SK-N-SH (cell line): Measurements from ENCODE around the gene PGAP2. TPM values are rescaled to one million over a fixed set of nuclear protein-coding genes. Genes with fewer than 3 reads are reported as not detected.

Experiments
- CTCF ChIA-PET: fragments of 300-600, 350-600 bp; formaldehyde crosslinking; extraction: SDS; loops from one replicate; lab custom pipeline; 2021; lab: Yijun Ruan, JAX
- POLR2A ChIA-PET: fragments of 350-600 bp; sonication (Branson Sonifier 250); formaldehyde crosslinking; extraction: SDS; loops from one replicate; lab custom pipeline; 2020; ENCODE audit warnings: antibody characterized with exemption, inconsistent platforms; lab: Yijun Ruan, JAX
- DNase-seq: peaks from one replicate; pipeline ENCODE4 v3.0.0; 2012
- H2AFZ ChIP-seq: fragments of 200-600 bp; sonication (generic); 2 replicates; pipeline ENCODE4 v1.8.1; 2016; ENCODE audit warnings: antibody characterized with exemption, mild to moderate bottlenecking, low read depth
- H3F3A ChIP-seq: fragments of 200-600 bp; sonication (generic); replicated peaks from 2 replicates; pipeline ENCODE3; 2016; ENCODE audit warnings: antibody characterized with exemption, mild to moderate bottlenecking; ENCODE audit not compliant: insufficient read depth
- H3K27ac ChIP-seq, 2 experiments: fragments of 200-500 bp in 1 of 2; fragments of 200-600 bp in 1 of 2; sonication (Bioruptor generic) in 1 of 2; sonication (generic), shearing (Covaris generic) in 1 of 2; 2 replicates each; pipeline versions ENCODE4 v1.5.1 to v1.6.1; 2014 to 2016; ENCODE audit warnings: low read depth in 2 of 2, inconsistent platforms in 1 of 2, low read length in 1 of 2, mild to moderate bottlenecking in 1 of 2, mixed read lengths in 1 of 2
- H3K27me3 ChIP-seq: fragments of 200-600 bp; sonication (generic), shearing (Covaris generic); 2 replicates; pipeline ENCODE4 v1.6.1; 2016; ENCODE audit warnings: mixed run types; ENCODE audit not compliant: insufficient read depth
- H3K36me3 ChIP-seq, 2 experiments: fragments of 200-500 bp in 1 of 2; fragments of 200-600 bp in 1 of 2; sonication (Bioruptor generic) in 1 of 2; sonication (generic) in 1 of 2; replicated peaks in 1 of 2; 2 replicates each; pipeline versions ENCODE3 to v1.5.1; 2014 to 2016; ENCODE audit warnings: low read length in 1 of 2, mild to moderate bottlenecking in 1 of 2; ENCODE audit not compliant: insufficient read depth in 2 of 2, control insufficient read depth in 1 of 2
- H3K4me1 ChIP-seq, 2 experiments: fragments of 200-500 bp in 1 of 2; fragments of 200-600 bp in 1 of 2; sonication (Bioruptor generic) in 1 of 2; sonication (generic), shearing (Covaris generic) in 1 of 2; 2 replicates each; pipeline versions ENCODE4 v1.5.1 to v1.6.1; 2014 to 2016; ENCODE audit warnings: low read depth in 1 of 2, low read length in 1 of 2, mixed run types in 1 of 2; ENCODE audit not compliant: insufficient read depth in 2 of 2, control insufficient read depth in 1 of 2
- H3K4me2 ChIP-seq: fragments of 200-600 bp; sonication (generic), shearing (Covaris generic); 2 replicates; pipeline ENCODE4 v1.6.1; 2017; ENCODE audit warnings: mixed run types
- H3K4me3 ChIP-seq, 2 experiments: fragments of 200-500 bp in 1 of 2; fragments of 200-600 bp in 1 of 2; sonication (Bioruptor generic) in 1 of 2; sonication (generic), shearing (Covaris generic) in 1 of 2; 2 replicates each; pipeline versions ENCODE4 v1.5.1 to v1.8.1; 2014 to 2016; ENCODE audit warnings: low read depth in 2 of 2, inconsistent platforms in 1 of 2, low read length in 1 of 2, mild to moderate bottlenecking in 1 of 2, mixed read lengths in 1 of 2, moderate library complexity in 1 of 2
- H3K79me2 ChIP-seq: fragments of 200-600 bp; sonication (generic); 2 replicates; pipeline ENCODE4 v1.8.1; 2017; ENCODE audit warnings: mild to moderate bottlenecking; ENCODE audit not compliant: insufficient read depth
- H3K9ac ChIP-seq: fragments of 200-600 bp; sonication (generic); 2 replicates; pipeline ENCODE4 v1.6.1; 2017; ENCODE audit warnings: mixed run types
- H3K9me2 ChIP-seq: fragments of 200-600 bp; sonication (generic); 2 replicates; pipeline ENCODE4 v1.6.1; 2017; ENCODE audit warnings: mixed run types
- H3K9me3 ChIP-seq: fragments of 200-600 bp; sonication (generic); 2 replicates; pipeline ENCODE4 v1.6.1; 2017; ENCODE audit warnings: mixed run types, mild to moderate bottlenecking, moderate library complexity
- H4K20me1 ChIP-seq: fragments of 200-600 bp; sonication (generic); 2 replicates; pipeline ENCODE4 v1.6.1; 2017; ENCODE audit warnings: mild to moderate bottlenecking, mixed run types; ENCODE audit not compliant: insufficient read depth
- CTCF ChIP-seq: fragments of 200-600 bp; sonication (generic); IDR thresholded peaks from 2 replicates; pipeline ENCODE4 v1.6.1; 2017; ENCODE audit warnings: antibody characterized with exemption, mild to moderate bottlenecking, moderate library complexity
- ELF1 ChIP-seq: IDR thresholded peaks from 2 replicates; pipeline ENCODE4 v1.4.0; 2012
- FOXJ3 ChIP-seq: sonication (generic); formaldehyde crosslinking; IDR thresholded peaks from 2 replicates; pipeline ENCODE4 v1.5.1; 2020; ENCODE audit warnings: mild to moderate bottlenecking, missing genetic modification reagents
- JUND ChIP-seq: IDR thresholded peaks from 2 replicates; pipeline ENCODE4 v1.4.0; 2012
- MAX ChIP-seq: IDR thresholded peaks from 2 replicates; pipeline ENCODE4 v1.4.0; 2012; ENCODE audit warnings: low read depth
- MEF2A ChIP-seq: IDR thresholded peaks from 2 replicates; pipeline ENCODE4 v1.4.0; 2012; ENCODE audit warnings: low read depth, borderline replicate concordance
- MXI1 ChIP-seq: IDR thresholded peaks from 2 replicates; pipeline ENCODE4 v1.6.1; 2012; ENCODE audit warnings: mild to moderate bottlenecking, low read depth, low read length, improper control_type of control experiment
- NRF1 ChIP-seq: IDR thresholded peaks from 2 replicates; pipeline ENCODE4 v1.6.1; 2012; ENCODE audit warnings: low read depth, mild to moderate bottlenecking, low read length
- POLR2AphosphoS5 ChIP-seq: IDR thresholded peaks from 2 replicates; pipeline ENCODE4 v1.6.1; 2012; ENCODE audit warnings: low read depth, low read length
- RAD21 ChIP-seq: IDR thresholded peaks from 2 replicates; pipeline ENCODE4 v1.6.1; 2012; ENCODE audit warnings: mild to moderate bottlenecking, low read length
- RCOR1 ChIP-seq: fragments of 150-350 bp; IDR thresholded peaks from 2 replicates; pipeline ENCODE4 v1.6.1; 2017; ENCODE audit warnings: antibody characterized with exemption, low read length
- RFX5 ChIP-seq: IDR thresholded peaks from 2 replicates; pipeline ENCODE4 v1.6.1; 2012; ENCODE audit warnings: mild to moderate bottlenecking, improper control_type of control experiment, low read length
- SIN3A ChIP-seq: IDR thresholded peaks from 2 replicates; pipeline ENCODE4 v1.6.1; 2012; ENCODE audit warnings: low read depth, mild to moderate bottlenecking, low read length, moderate library complexity, borderline replicate concordance
- SMC3 ChIP-seq: IDR thresholded peaks from 2 replicates; pipeline ENCODE4 v1.6.1; 2012; ENCODE audit warnings: low read depth, low read length, improper control_type of control experiment
- TAF1 ChIP-seq: IDR thresholded peaks from 2 replicates; pipeline ENCODE4 v1.6.1; 2012; ENCODE audit warnings: low read depth, mild to moderate bottlenecking, low read length, moderate library complexity, borderline replicate concordance
- TEAD4 ChIP-seq: IDR thresholded peaks from 2 replicates; pipeline ENCODE4 v1.4.0; 2012; ENCODE audit warnings: mild to moderate bottlenecking, borderline replicate concordance; ENCODE audit not compliant: insufficient read depth
- USF2 ChIP-seq: fragments of 150-350 bp; IDR thresholded peaks from 2 replicates; pipeline ENCODE4 v1.6.1; 2017; ENCODE audit warnings: antibody characterized with exemption, low read length, low read depth, borderline replicate concordance
- YY1 ChIP-seq: IDR thresholded peaks from 2 replicates; pipeline ENCODE4 v1.4.0; 2012; ENCODE audit warnings: low read depth, mild to moderate bottlenecking
- WGBS: methylation state at CpG from one replicate; pipeline ENCODE4 v1.1.6; 2017; ENCODE audit warnings: low lambda C conversion rate; 5-methylcytosine and 5-hydroxymethylcytosine counted together
- polyA plus RNA-seq, 3 experiments: library from polyadenylated mRNA; depleted of rRNA; stranded (reverse); fragments of >200 nt; gene quantifications; 2 replicates each; pipeline ENCODE4 v1.2.3, GENCODE V29; 2012

Gene PGAP2
- polyA plus RNA-seq, 1 of the 3 experiments (the other 2 are of a cell fraction) = 41.3 TPM

GRCh38 chr11:3845670-3846069 lies 37.3 kb downstream of the PGAP2 start:
- TF ChIP-seq RFX5 (no peak), ELF1 (no peak), YY1 (no peak), NRF1 (no peak), FOXJ3 (no peak), MXI1 (no peak), RAD21 (no peak), MAX (no peak), TEAD4 (no peak), SMC3 (no peak)
- no peak for DNase-seq
- H3K9me2 ChIP-seq = no peaks in the 10 kb centered on the region
- no peak overlapping the region for H3K9ac ChIP-seq
- ChIA-PET POLR2A (no interaction called here), CTCF (interaction anchor here (0.9 to 18.6 kb wide), 3 partner anchors 6 to 224 kb away, joined by 3 to 636 read pairs (median 134); partner anchors contain the start of gene STIM1)
- no peaks in the 10 kb centered on the region for H3K36me3 ChIP-seq
- no peak overlapping the region for H3K4me3 ChIP-seq
- H3K79me2 ChIP-seq = peaks cover 7% of the 10 kb centered on the region
- H3K4me2 ChIP-seq = no peak overlapping the region
- H4K20me1 ChIP-seq = no peaks in the 10 kb centered on the region
- no peak overlapping the region for H2AFZ ChIP-seq
- H3F3A ChIP-seq = peaks cover 4% of the 10 kb centered on the region
- WGBS = 79% methylated on average over 3 of the region's 3 CpGs
- no peak overlapping the region for H3K27ac ChIP-seq
- H3K4me1 ChIP-seq = no peaks in the 10 kb centered on the region
- no peaks in the 10 kb centered on the region for H3K9me3 ChIP-seq
- H3K27me3 ChIP-seq = no peaks in the 10 kb centered on the region

DNA sequence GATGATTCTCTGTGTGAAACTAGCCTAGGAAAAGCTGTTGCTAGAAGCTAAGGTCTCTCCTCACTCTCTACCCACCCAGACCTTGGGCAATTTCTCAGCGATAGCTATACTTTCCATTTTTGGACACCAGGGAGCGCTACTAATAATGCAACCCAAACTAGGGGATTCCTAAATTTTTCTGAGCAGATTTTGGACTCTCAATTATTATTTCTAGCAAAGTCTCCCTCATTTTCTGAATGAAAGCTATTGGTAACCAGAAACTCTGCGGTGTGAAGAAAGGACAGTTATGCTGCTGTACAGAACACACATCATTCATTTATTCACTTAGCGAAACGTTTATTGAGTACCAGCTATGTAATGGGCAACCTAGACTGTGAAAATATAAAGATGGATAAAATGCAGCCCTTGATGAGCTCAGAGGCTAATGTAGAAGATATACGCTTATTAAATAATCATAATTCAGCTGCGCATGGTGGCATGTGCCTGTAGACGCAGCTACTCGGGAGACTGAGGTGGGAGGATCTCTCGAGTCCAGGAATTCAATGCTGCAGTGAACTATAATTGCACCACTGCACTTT lies 41.0 kb downstream of the PGAP2 start:
- 62% methylated on average over 10 of the region's 10 CpGs for WGBS
- DNase-seq = peak; percentile 53
- H4K20me1 ChIP-seq = no peaks in the 10 kb centered on the region
- no peaks in the 10 kb centered on the region for H3K9me3 ChIP-seq
- H3K79me2 ChIP-seq = no peaks in the 10 kb centered on the region
- no peaks in the 10 kb centered on the region for H3K27me3 ChIP-seq
- peak overlapping the region in 1 of 2 experiments; percentile 23; a peak in 1 of 4 replicates for H3K4me3 ChIP-seq
- peaks cover under 1 to 3% of the 10 kb centered on the region in 2 experiments; a peak in 2 of 4 replicates for H3K4me1 ChIP-seq
- H3F3A ChIP-seq = no peaks in the 10 kb centered on the region
- TF ChIP-seq SMC3 (peak; percentile 74), RCOR1 (no peak), CTCF (peak; percentile 80), SIN3A (no peak), TAF1 (no peak), MEF2A (no peak), RAD21 (peak; percentile 69), YY1 (no peak), USF2 (no peak), NRF1 (no peak), POLR2AphosphoS5 (no peak), JUND (no peak)
- no peak overlapping the region for H3K27ac ChIP-seq
- H3K4me2 ChIP-seq = no peak overlapping the region
- ChIA-PET POLR2A (interaction anchor here (1.0 kb wide), 1 partner anchor 246 kb away, joined by 3 read pairs; no protein-coding TSS in a partner anchor), CTCF (interaction anchor here (0.6 to 18.6 kb wide), 43 partner anchors 9 to 262 kb away, joined by 3 to 636 read pairs (median 4); partner anchors contain the start of genes PGAP2, RHOG and RRM1)
- no peaks in the 10 kb centered on the region for H3K36me3 ChIP-seq
- H3K9me2 ChIP-seq = no peaks in the 10 kb centered on the region
- no peak overlapping the region for H2AFZ ChIP-seq
- no peak overlapping the region for H3K9ac ChIP-seq
